ENCODE measurements around the gene PTGER3.

DNA sequence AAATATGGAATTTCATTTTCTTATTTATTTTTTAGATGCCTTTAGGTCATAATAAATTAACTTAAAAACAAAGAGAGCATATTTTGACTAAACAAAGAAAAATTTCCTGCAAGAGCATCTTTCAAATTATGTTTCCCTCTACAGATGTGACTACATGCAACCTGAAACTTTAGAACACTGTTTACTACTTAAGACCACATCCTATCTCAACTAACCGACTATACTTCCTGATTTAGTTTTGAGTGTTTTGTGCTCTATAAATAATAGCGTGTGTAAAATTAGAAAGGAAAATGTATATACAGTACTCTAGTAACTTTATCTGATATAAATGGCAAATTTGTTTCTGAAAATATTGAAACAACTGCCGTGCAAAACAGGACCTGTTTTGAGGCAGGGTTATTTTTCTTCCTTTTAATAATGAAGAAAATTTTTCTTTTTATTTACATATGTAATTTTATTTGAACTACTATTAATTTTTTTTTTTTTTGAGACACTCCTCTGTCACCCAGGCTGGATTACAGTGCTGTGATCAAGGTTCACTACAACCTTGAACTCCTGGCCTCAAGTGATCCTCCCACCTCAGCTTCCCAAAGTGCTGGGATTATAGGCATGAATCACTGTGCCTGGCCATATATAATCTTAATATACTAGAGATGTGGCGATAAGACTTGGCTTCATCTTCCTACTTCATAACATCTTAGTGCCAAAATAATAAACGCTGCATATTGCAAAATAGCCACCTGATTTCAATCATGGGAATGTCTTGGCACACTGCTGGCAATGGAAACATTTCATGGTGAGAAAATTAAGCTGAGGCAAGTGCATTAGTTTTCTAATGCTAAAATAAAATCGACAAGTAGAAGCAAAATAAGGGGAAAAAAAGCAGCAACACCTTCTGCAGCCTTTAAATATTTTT, 21.0 kb upstream of the PTGER3 start:
- TF ChIP-seq CTCF (conservative IDR thresholded peaks at IDR 0.05; ENCODE audit: low read depth, low read length) (no peak), EZH2 (IDR thresholded peaks at IDR 0.05; ENCODE audit: borderline replicate concordance, low read depth, low read length, poor library complexity, severe bottlenecking) (no peak)
